HG03575 (cell line): ENCODE data around the gene MTMR10.

Experiments
- ATAC-seq: cut with Tn5 transposase; IDR thresholded peaks from one replicate; pipeline ENCODE4 v1.9.1; 2021; ENCODE audit not compliant: unreplicated experiment, insufficient number of reproducible peaks, low FRiP score; ENCODE audit errors: extremely low read depth

MTMR10 gene

DNA sequence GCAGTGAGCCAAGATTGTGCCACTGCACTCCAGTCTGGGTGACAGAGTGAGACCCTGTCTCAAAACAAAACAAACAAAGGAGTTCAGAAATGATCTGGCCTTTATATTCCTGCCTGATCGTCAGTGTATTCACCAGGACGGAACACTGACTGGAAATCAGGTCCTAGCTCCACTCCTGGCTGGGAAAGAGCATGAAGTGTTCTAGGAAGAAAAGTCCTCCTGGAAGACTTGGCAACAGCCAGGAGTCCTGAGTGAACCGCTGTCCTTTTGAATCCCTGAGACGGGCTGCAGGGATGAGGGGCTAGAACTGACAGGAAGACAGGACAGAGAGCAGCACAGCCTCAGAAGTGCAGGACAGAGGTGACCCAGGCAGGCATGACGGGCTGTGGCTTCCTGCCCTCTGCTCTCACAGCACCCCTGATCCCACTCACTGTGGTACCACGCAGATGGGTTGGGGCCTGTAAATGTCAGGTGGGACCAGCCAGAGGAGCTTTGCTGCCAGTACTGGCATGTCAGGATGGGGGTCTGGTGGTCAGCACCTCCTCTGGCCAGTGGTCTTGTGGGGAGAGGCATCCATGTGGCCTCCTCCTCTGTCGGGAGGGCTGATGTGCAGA is 64.2 kb downstream of the MTMR10 start:
- no peak for ATAC-seq

DNA sequence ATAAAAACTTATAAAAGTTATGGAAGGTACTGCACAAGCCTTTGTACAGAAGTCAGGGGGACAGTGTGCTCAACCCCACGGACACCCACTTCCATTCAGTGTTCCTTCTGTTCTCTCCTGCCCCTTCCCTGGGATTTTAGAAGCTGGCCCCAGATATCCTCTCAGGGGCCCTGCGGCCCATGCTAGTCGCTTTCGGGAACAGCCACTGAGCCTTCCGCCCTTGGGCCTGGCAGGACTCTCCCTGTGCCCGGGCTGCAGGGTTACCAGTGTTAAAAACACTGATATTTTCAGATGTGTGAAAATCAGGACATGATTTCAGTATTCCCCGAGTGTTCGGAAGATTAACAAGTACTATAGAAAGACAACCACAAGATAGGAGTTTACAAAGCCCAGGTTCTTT is 65.3 kb downstream of the MTMR10 start:
- no peak for ATAC-seq

DNA sequence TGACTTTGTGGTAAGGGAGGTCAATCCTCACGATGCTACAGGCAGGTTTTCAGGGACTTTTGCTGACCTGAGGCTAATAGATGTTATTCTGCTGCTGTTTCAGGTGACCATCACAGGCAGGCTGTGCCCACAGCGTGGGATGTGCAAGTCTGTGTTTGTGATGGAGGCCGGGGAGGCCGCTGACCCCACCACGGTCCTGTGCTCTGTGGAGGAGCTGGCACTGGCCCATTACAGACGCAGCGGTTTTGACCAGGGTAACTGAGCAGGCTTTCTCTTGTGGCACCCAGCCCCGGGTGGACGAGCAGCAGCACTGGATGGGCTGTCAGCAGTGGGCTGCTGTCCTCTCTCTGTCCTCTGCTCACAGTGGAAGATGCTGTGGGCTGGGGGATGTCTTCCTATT is 65.7 kb downstream of the MTMR10 start:
- ATAC-seq = no peak

DNA sequence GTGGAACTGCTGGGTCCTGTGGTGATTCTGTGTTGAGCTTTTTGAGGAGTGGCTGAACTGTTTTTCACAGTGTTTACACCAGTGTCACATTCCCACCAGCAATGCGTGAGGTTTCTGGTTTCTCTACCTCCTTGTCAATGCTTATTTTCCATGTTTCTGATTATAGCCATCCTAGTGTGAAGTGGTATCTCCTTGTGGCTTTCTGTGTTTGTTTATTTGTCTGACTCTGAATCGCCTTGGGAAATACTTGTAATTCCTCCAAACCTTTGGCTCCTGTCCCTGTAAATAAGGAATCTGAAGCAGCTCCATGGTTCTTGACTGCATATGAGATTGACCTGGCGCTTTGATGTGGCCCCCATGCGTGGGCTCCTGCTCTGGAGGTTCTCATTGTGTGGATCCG is 67.1 kb downstream of the MTMR10 start:
- no peak for ATAC-seq

DNA sequence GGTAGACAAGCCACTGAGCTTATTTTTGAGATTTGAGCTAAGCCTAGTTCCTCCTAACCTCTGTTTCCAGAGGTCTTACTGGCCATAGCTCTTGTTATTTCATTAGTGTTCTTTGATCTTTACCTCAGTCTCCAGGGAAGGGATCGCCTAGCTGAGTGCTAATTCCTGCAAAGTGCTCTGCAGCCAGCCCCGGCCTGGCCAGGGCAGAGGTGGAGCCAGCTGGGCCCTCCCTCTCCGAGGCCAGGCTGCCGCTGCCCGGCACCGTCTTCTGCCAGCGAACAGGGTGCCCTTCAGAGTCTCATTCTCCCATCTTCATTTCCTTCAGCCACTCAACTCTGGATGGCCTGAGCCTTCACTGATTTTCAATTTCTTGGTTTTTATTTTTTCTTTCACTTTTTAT is 68.0 kb downstream of the MTMR10 start:
- ATAC-seq = no peak

DNA sequence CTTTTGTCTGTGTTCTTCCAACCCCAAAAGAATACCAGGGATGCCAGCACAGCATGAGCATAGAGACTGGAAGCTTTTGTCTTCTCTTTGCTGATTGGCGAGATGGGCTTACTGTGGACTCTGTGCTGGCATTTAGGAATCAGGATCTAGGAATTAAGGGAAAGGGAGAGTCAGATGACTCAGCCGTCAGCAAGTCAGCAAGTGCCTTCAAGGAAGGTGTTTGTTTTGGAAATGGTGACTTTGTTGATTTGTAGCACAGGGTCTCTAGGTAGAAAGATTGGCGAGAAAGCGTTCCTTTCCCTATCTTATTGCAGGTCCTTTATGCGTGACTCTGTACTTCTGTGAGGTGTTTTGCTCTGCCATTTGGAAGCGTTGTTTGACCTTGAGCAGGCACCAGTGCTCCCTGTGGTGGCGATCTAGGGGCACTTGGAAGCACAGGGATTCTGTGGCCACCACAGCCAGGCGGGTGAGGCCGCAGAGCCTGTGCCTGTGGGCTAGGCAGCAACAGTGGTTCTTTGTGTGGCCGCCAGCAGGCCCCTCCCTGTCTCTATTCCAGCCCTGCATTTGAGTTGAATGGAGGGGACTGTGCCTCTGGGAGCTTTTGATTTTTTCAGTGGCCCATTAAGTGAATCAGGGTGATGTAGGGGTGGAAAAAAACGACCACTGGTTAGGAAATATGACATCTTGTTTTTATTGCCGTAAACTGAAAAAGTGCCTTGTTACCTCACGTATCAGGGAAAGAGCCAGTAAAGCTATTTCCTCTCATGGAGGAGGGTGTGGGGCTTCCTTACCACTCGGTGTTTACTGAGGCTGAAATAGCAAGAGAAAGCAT is 68.7 kb downstream of the MTMR10 start:
- ATAC-seq = no peak

DNA sequence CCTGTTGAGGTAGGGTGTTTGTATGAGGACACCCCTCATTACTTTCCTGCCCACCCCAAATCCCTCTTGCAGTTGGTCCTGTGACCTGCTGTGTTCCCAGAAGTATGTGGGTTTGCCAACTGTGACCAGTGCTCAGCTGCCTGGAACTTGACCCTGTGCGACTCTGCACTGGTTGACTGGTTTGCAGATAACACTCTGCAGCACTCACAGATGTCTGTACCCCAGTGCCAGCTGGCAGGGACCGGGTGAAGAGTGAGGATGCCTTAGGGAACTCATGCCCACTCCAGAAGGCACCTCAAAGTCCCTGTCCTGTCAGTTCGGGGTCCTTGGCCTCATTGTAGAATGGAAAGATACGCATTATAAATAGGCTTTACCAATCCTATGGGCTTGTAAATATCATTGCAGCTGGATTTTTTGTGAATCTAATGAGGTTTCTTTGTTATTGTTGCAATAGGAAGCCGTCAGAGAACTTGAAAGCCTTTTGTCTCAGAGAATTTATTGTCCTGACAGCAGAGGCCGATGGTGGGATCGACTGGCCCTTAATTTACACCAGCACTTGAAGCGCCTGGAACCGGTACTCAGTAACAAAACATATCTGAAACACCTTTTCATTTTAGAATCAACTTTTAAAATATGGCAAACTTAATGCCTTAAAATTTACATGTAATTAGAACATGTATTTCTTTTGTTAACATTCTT is 69.5 kb downstream of the MTMR10 start:
- no peak for ATAC-seq

DNA sequence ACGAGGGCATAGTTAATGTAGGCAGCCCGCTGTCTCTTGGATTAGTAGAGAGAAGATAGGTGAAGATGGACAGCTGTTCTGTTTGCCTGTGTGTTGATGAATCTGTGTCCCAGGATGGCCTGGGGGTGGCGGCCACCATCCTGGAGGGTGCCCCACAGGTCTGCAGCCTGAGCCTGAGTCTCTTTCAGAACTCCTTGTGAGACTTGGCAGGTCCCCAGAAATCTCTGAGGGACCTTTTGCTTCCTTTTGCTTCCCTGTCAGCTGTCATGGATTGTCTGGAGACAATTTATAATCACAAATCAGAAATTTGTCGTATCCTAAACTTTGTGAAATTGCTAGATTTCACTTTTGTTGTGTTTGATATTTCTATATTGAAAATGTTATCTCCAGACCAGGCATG is 70.3 kb downstream of the MTMR10 start:
- ATAC-seq = no peak

DNA sequence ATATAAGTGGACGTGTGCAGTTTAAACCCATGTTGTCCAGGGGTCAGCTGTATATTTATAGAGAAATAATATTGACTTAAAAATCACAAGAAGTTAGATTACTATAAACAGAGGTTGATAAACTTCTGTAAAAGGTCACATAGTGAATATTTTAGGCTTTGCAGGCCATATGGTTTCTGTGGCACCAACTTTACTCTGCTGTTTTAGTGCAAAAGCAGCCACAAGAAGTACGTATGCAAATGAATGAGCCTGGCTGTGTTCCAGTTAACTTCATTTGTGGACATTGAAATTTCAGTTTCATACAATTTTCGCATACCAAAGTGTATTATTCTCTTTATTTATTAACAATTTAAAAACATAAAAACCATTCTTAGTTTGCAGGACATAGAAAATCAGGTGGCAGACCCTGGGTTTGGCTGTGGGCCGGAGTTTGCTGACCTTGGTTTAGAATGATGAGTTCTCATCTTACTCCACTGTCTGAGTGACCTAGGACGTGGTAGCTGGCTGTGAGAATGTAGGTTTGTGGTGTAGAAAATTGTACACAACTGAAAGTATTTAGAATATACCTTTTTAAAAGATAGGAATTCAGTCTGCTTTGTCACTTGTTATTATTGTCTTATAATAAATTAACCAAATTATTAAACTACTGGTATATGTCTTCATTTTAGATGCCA is 71.4 kb downstream of the MTMR10 start:
- no peak for ATAC-seq

DNA sequence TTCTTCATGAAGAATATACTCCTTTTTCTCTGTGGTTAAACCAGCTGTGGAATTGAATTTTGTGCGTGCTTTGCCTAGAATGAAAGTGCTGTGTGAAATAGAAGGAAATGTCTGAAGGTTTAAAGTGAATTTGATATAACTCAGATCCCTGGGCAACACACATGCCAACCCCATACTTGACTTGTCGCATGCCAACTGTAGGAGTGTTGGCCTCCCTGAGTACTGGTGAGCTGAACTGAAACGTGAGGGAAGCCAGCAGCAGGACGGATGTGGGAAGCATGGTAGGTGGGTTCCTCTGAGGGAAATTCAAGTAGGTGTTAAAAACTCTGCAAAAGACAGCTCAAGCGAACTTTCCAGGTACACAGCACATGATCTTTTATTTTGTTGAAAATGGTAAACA is 73.1 kb downstream of the MTMR10 start:
- no peak for ATAC-seq

DNA sequence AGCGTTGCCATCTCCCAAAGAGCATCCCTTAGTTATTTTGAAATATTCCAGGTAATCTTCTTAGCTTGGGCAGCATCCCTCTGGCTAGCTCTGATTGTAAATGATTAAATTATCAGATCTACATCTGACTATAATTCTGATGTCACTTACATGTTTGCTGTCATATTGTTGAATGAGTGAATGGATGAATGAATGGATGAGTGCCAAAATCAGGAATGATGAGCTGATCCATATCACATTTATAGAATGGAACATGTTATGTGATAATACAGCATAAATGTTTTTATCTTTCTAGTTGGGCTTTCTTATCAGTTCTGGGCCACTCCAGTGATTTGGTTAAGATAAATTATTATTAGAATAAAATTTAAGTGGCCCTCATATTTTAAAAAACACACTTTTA is 73.8 kb downstream of the MTMR10 start:
- ATAC-seq = no peak

DNA sequence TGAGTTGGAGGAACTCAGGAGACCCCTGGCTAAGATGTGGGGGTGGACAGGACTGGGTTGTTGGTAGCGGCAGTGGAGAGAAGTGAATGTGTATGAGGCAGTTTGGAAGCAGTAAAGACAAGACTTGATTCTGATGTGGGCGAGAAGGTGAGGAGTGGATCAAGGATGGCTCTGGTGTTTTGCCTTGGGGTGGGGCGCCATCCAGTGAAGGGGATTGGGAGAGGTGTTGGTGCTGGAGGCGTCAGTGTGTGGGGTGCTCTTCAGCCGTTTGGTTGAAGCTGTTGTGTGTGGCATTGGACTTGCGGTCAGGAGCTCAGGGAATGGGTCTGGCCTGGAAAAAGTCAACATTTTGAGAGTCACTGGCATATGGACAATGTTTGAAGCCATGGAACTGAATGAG is 74.4 kb downstream of the MTMR10 start:
- ATAC-seq = no peak

DNA sequence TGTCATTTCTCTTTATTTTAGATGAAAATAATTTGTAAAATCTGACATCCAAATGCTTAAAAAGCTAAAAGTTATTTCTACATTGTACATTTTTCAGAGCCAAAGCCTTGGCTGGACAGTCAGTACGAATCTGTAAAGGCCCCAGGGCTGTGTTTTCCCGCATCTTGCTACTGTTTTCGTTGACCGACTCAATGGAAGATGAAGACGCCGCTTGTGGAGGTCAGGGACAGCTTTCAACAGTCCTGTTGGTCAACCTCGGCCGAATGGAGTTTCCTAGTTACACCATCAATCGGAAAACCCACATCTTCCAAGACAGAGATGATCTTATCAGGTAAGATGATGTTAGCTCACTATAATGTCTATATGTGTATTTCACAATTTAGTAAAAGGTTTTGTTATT is 77.7 kb downstream of the MTMR10 start:
- no peak for ATAC-seq

DNA sequence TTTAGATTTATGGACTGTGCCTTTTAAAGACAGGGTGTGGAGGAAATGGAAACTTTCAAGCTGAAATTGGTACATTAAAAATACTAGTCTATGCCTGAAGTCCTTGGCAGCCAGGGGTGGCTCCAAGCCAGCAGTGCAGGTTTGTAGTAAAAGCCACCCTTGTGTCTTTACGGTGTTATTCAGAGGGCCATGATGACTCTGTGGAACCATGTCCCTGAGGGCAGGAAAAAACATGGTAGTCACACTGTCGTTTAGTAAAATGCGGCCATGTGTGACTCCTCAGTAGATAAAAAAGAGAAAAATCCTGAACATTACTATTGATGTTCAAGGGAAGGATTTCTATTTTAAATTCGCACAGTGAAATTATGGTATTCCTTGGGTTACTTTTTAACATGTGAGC is 85.1 kb downstream of the MTMR10 start:
- no peak for ATAC-seq

DNA sequence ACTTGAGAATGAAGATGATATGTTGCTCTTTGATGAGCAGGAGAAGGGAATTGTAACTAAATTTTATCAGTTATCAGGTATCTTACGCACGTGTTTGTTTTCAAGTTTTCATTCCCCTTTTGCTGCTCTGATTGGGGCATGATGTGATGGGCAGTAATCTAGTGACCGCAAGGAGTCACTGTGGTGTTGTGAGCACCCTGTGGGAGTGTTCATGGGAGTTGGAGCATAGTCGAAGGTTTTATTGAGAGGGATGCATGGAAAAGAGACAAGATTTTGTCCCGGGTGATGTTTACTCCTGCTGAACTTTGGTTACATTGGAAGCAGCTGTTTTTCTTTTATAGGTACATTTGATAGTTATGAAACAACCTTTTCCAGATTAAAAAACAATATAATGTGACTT is 85.6 kb downstream of the MTMR10 start:
- no peak for ATAC-seq

DNA sequence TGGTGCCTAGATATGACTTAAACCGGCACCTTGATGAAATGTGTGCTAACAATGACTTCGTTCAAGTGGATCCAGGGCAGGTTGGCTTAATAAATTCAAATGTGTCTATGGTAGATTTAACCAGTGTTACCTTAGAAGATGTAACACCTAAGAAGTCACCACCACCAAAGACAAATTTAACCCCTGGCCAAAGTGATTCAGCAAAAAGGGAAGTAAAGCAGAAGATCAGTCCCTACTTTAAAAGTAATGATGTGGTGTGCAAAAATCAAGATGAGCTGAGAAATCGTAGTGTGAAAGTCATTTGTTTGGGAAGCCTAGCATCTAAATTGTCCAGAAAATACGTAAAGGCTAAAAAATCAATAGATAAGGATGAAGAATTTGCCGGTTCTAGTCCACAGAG is 86.6 kb downstream of the MTMR10 start:
- no peak for ATAC-seq

DNA sequence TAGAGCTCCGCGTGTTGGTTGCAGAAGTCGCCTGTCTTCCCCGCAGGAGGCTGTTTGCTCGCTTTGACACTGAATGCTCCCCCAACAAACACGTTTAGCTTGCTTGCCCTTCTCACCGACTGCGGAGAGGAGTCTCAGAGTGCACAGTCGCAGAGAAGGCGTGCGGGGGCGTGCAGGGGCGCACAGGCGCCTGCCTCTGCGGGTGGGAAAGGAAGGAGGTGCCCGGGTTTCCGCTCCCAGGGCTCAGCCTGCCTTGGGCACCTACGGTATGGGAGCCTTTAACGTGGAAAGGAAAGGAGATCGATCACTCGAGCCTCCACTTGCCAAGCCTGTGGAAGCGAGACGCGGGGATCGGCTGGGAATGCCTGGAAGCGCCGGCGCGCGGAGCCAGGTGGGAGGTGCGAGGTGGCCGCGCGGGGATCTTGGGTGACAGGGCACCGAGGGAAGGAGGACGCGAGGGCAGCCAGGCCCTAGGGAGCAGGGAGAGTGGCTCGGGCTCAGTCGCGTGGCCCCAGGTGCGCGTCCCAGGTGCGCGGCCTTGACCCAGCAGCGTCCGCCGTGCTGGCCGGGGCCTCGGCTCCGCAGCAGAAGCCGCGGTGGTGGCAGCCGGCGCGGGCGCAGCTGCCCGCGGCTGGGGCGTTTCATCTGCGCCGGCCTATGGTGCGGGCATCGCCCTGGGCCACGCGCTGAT is 87.8 kb downstream of the MTMR10 start, which contains the start of gene FAN1:
Gene FAN1, plus strand, starts transcription at position 419 of the 691 bp plus-strand sequence. CDS start 749 bp downstream, outside the sequence.
- no peak for ATAC-seq

DNA sequence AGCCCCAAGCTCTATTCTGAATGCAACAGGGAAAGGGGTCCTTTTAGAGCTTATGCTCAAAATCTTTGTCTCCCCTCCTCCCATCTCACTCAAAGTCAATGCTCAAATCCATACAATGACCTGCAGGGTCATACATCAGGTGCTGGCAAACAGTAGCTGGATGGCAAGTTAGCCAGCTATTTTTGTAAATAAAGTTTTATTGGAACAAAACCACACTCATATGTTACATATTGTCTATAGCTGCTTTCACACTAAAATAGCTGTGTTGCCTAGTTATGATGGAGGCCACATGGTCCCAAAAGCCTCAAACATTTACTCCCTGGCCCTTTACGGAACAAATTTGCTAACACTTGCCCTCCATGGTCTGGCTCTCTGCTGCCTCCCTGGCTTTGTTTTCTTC is 89.5 kb downstream of the MTMR10 start:
- ATAC-seq = no peak

DNA sequence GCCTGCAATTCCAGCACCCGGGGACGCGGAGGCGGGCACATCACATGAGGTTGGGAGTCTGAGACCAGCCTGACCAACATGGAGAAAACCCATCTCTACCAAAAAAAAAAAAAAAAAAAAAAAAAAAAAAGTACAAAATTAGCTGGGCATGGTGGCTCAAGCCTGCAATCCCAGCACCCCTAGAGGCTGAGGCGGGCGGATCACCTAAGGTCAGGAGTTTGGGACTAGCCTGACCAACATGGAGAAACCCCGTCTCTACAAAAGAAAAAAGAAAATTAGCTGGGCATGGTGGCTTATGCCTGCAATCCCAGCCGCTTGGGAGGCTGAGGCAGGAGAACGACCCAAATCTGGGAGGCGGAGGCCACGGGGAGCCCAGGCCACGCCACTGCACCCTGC is 95.2 kb downstream of the MTMR10 start:
- no peak for ATAC-seq
